Erythroblast (primary cell): ENCODE measurements around the gene SFMBT2.

Experiments
- GATA1 ChIP-seq: IDR thresholded peaks from 2 replicates; pipeline ENCODE4 v1.6.1; 2011; ENCODE audit warnings: low read depth, mild to moderate bottlenecking, control low read depth, low read length, moderate library complexity
- POLR2A ChIP-seq: IDR thresholded peaks from 2 replicates; pipeline ENCODE4 v1.6.1; 2011; ENCODE audit warnings: mild to moderate bottlenecking, low read length

DNA sequence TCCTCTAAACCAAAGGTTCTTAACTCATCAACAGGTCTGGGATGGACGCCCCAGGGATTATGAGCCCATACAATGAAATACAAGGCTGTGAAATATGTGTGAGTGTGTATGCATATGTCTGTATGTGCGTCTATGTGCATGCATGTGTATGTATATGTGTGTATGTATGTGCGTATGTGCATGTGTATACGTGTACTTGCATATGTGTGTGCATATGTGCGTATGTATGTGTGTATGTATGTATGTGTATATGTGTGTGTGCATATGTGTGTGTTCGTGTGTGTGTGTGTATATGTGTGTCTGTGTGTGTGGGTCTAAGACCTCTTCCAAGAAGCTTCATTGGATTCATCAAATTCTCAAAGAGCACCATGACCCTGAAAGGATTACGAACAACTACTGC is 112.3 kb downstream of the SFMBT2 start:
- TF ChIP-seq POLR2A (no peak), GATA1 (no peak)
